Left ventricle myocardium inferior (tissue), 1 donor: ENCODE results near the gene BICC1. TPM values are rescaled to one million over a fixed set of nuclear protein-coding genes. Genes with fewer than 3 reads are reported as not detected.
A peak's percentile ranks its signal among the peaks of the same experiment; 100 is the strongest.

Experiments
- DNase-seq: peaks from one replicate; pipeline ENCODE4 v3.0.0-alpha.2; 2020
- H3K27ac ChIP-seq: fragments of 200-600 bp; replicated peaks from 2 replicates; pipeline ENCODE4 v1.8.0; 2021
- H3K27me3 ChIP-seq: fragments of 200-600 bp; 2 replicates; pipeline ENCODE4 v1.8.0; 2021; ENCODE audit warnings: low read depth
- H3K36me3 ChIP-seq: fragments of 200-600 bp; 2 replicates; pipeline ENCODE4 v1.8.0; 2021
- H3K4me1 ChIP-seq: fragments of 200-600 bp; 2 replicates; pipeline ENCODE4 v1.8.0; 2021
- H3K4me3 ChIP-seq: fragments of 200-600 bp; 2 replicates; pipeline ENCODE4 v1.8.0; 2021; ENCODE audit warnings: mild to moderate bottlenecking, moderate library complexity
- H3K9me3 ChIP-seq: fragments of 200-600 bp; replicated peaks from 2 replicates; pipeline ENCODE4 v1.8.0; 2021
- CTCF ChIP-seq: fragments of 200-600 bp; IDR thresholded peaks from 2 replicates; pipeline ENCODE4 v1.8.0; 2021; ENCODE audit warnings: antibody characterized with exemption, mild to moderate bottlenecking, borderline replicate concordance
- intact Hi-C: fragments of 100-400 bp; cut with micrococcal nuclease; formaldehyde crosslinking; loops from one replicate; pipeline ENCODE4 v1.11.0; 2022
- total RNA-seq: library from RNA; stranded (reverse); fragmentation: NEBNext Ultra II Directional; extraction: Animal tissue kit (Norgen Biotek cat#: 25700); gene quantifications from one replicate; pipeline ENCODE4 v1.2.1, GENCODE V29; 2021
- donor health status: DM: no; HTN: yes; CAD: no; lungs with severe emphysema.

BICC1 gene
- total RNA-seq, 1 donor from 2014 or later, result 5.7 TPM

GRCh38 chr10:58725901-58726300, 213.2 kb downstream of the BICC1 start:
- no peak for DNase-seq
- Histone ChIP-seq H3K36me3 (peaks cover under 1% of the 10 kb centered on the region), H3K4me3 (no peak overlapping the region), H3K27ac (no peak overlapping the region), H3K9me3 (peaks cover 20% of the 10 kb centered on the region), H3K4me1 (no peaks in the 10 kb centered on the region), H3K27me3 (no peaks in the 10 kb centered on the region)
- intact Hi-C loops, result no loop called here
- no peak for TF ChIP-seq CTCF

- Histone ChIP-seq H3K4me1 (no peaks in the 10 kb centered on the region), H3K4me3 (no peak overlapping the region), H3K27ac (no peak overlapping the region), H3K36me3 (peaks cover 7% of the 10 kb centered on the region), H3K27me3 (no peaks in the 10 kb centered on the region), H3K9me3 (peaks cover 29% of the 10 kb centered on the region)
- TF ChIP-seq CTCF, result no peak
- intact Hi-C loops, result no loop called here
- DNase-seq, result no peak
Observed at GRCh38 chr10:58727633-58728032, 215.0 kb downstream of the BICC1 start.

- no peak for TF ChIP-seq CTCF
- intact Hi-C loops, result no loop called here
- DNase-seq, result no peak
- Histone ChIP-seq H3K4me3 (no peak overlapping the region), H3K9me3 (peaks cover 29% of the 10 kb centered on the region), H3K4me1 (no peaks in the 10 kb centered on the region), H3K27ac (no peak overlapping the region), H3K36me3 (peaks cover 7% of the 10 kb centered on the region), H3K27me3 (no peaks in the 10 kb centered on the region)
Observed at GRCh38 chr10:58731276-58731675, 218.6 kb downstream of the BICC1 start.

- no peak overlapping the region for H3K27ac ChIP-seq
- DNase-seq, result no peak
- no peaks in the 10 kb centered on the region for H3K27me3 ChIP-seq
- peaks cover 36% of the 10 kb centered on the region for H3K9me3 ChIP-seq
- H3K4me3 ChIP-seq, result no peak overlapping the region
- intact Hi-C loops, result no loop called here
- H3K36me3 ChIP-seq, result peaks cover 7% of the 10 kb centered on the region
- TF ChIP-seq CTCF, result no peak
- no peaks in the 10 kb centered on the region for H3K4me1 ChIP-seq
Observed at GRCh38 chr10:58733436-58733835, 220.8 kb downstream of the BICC1 start.

GRCh38 chr10:58734116-58734515, 221.4 kb downstream of the BICC1 start:
- H3K4me1 ChIP-seq, result no peaks in the 10 kb centered on the region
- H3K27me3 ChIP-seq, result no peaks in the 10 kb centered on the region
- peaks cover 7% of the 10 kb centered on the region for H3K36me3 ChIP-seq
- H3K27ac ChIP-seq, result no peak overlapping the region
- no peak for DNase-seq
- intact Hi-C loops, result no loop called here
- H3K9me3 ChIP-seq, result peaks cover 29% of the 10 kb centered on the region
- TF ChIP-seq CTCF, result no peak
- H3K4me3 ChIP-seq, result no peak overlapping the region

- no peak overlapping the region for H3K4me3 ChIP-seq
- TF ChIP-seq CTCF, result no peak
- peaks cover 25% of the 10 kb centered on the region for H3K9me3 ChIP-seq
- H3K27me3 ChIP-seq, result no peaks in the 10 kb centered on the region
- H3K27ac ChIP-seq, result peak overlapping the region; percentile 23
- DNase-seq, result no peak
- H3K4me1 ChIP-seq, result no peaks in the 10 kb centered on the region
- H3K36me3 ChIP-seq, result peaks cover 7% of the 10 kb centered on the region
- intact Hi-C loops, result no loop called here
Observed at GRCh38 chr10:58734664-58735063, 222.0 kb downstream of the BICC1 start.
